Measurements from ENCODE around the gene DNAJC4. TPM values are rescaled to one million over a fixed set of nuclear protein-coding genes. Genes with fewer than 3 reads are reported as not detected.

The DNAJC4 gene
- total and polyA plus RNA-seq, 9 of the 15 experiments (the other 6 are each of a cell fraction or from before 2014, with no cell fraction given), result 4.0 to 32.6 (median 19.9) TPM

DNA sequence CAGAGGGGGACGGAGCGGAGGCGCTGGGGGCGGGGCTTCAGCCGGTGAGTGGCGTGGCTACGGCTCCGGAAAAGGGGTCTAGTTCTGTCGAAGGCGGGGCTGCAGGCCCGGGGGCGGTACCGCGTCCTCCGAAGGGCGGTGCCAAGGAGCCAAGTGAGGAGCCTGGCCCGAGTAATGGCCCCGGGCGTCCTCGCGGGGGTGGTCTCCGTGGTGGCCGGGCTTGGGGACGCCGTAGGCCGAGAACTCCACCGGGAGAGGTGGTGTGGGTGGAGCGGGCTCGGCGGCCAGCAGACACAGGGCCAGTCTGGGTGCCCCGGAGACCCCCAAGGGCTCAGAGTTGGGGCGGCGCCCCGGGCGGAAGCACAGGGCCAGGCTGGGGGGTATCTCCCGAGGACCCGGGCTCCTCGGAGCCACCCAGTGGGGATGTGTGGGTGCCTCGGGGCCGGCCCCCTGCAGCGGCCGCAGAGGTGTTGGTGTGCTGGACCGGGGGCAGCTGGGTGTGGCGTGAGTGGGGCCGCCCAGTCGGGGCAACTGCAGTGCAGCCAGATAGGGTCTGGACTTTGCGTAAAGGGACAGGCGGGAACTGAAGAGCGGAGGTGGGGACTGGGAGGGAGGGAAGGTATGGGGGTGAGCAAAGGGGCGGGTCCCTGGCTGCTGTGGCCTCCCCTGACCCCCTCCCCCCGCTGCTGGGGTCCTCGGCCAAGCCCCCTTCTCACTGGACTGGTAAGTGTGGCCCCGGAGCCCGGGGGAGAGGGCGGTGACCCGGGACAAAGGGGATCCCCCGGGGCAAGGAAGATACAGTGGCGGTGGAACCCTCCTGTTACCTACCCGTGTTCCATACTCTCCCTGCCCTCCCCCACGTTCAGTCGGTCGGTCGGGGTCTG is 11.4 kb downstream of the DNAJC4 start (continued):
- 0 out of 2 replicates have a peak, but pooled peaks have one; percentile 43 for TF ChIP-seq ZNF232 (CRISPR knock-in tag; IDR thresholded peaks at IDR 0.05)
- peak; percentile 79; the same call in 1 of the 2 replicates for TF ChIP-seq KDM2B (CRISPR knock-in tag; IDR thresholded peaks at IDR 0.05)
- no peak for TF ChIP-seq CREB1 (IDR thresholded peaks at IDR 0.05)
- no peak for TF ChIP-seq CREB1 (CRISPR knock-in tag; IDR thresholded peaks at IDR 0.05)
- TF ChIP-seq ZNF407 (IDR thresholded peaks at IDR 0.05; ENCODE audit: low read depth), result no peak
- TF ChIP-seq SNIP1 (IDR thresholded peaks at IDR 0.05; ENCODE audit: low read depth), result no peak
- peak; percentile 69 for TF ChIP-seq POLR2AphosphoS5 (IDR thresholded peaks at IDR 0.05; ENCODE audit: control insufficient read depth, insufficient read depth, low read depth, low read length)
- TF ChIP-seq ARID1B (IDR thresholded peaks at IDR 0.05), result peak; percentile 43; the same call in 1 of the 2 replicates
- no peak for TF ChIP-seq CBFA2T2 (conservative IDR thresholded peaks at IDR 0.05)
- no peak for TF ChIP-seq TFAM (CRISPR knock-in tag; conservative IDR thresholded peaks at IDR 0.05)
- TF ChIP-seq HOMEZ (CRISPR knock-in tag; IDR thresholded peaks at IDR 0.05), result no peak
- no peak for TF ChIP-seq SMAD3 (CRISPR knock-in tag; conservative IDR thresholded peaks at IDR 0.05)
- TF ChIP-seq HNRNPL (IDR thresholded peaks at IDR 0.05; ENCODE audit: low read depth, low read length), result peak; percentile 84
- no peak; a peak in 1 of 4 replicates for TF ChIP-seq TRIM24 (IDR thresholded peaks at IDR 0.05)
- TF ChIP-seq KDM5B (IDR thresholded peaks at IDR 0.05; ENCODE audit: insufficient replicate concordance, low read depth, low read length), result peak; percentile 65
- peak; percentile 33 for TF ChIP-seq VEZF1 (CRISPR knock-in tag; IDR thresholded peaks at IDR 0.05)
